Fibroblast of the aortic adventitia (primary cell): Measurements from ENCODE around the gene CPS1. TPM values are rescaled to one million over a fixed set of nuclear protein-coding genes. Genes with fewer than 3 reads are reported as not detected.

Experiments used
- DNase-seq: peaks from one replicate; pipeline ENCODE4 v3.0.0-alpha.2; 2010; ENCODE audit warnings: low read depth
- H3K4me3 ChIP-seq: 2 replicates; pipeline ENCODE4 v1.5.1; 2011; ENCODE audit warnings: low read depth, mild to moderate bottlenecking, control low read depth, low read length, moderate library complexity
- total RNA-seq: library from RNA; depleted of rRNA; stranded (reverse); fragments of >200 nt; gene quantifications from 2 replicates; pipeline ENCODE4 v1.2.3, GENCODE V29; 2012; ENCODE audit warnings: low replicate concordance
- TF ChIP-seq, protein P1 (sequence below): IDR thresholded peaks from 2 replicates; pipeline ENCODE4 v1.5.1; 2011; ENCODE audit warnings: mild to moderate bottlenecking, low read length, control low read depth, inconsistent platforms; ENCODE audit not compliant: insufficient read depth

CPS1 gene
- total RNA-seq, result 24.6 and 35.7 TPM in 2 replicates

DNA sequence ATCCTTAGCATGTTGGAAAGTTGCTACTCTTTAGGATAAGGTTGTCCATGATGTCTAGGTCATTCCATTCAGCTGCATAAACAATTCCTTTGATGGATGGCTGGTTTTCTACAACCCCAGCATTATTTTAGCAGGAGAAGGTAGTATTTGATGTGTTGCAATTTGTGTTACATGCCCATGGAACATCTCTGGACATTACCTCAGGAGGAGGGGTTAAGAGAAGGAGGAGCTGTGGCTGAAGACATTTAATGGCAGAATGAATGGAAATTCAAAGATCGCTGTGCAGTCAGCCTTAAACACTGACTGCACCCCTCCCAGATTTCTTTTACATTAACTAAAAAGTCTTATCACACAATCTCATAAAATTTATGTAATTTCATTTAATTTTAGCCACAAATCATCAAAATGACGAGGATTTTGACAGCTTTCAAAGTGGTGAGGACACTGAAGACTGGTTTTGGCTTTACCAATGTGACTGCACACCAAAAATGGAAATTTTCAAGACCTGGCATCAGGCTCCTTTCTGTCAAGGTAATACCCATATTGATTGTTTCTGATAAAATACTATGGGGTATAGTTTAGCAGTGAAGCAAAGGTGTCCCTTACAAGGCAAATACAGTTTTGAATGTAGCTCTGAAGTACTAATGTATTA, at the start of gene CPS1:
CPS1 (plus strand) TSS at position 271 of the 652 bp plus-strand sequence; CDS start at position 406, 135 bp downstream.
- TF ChIP-seq, protein P1, sequence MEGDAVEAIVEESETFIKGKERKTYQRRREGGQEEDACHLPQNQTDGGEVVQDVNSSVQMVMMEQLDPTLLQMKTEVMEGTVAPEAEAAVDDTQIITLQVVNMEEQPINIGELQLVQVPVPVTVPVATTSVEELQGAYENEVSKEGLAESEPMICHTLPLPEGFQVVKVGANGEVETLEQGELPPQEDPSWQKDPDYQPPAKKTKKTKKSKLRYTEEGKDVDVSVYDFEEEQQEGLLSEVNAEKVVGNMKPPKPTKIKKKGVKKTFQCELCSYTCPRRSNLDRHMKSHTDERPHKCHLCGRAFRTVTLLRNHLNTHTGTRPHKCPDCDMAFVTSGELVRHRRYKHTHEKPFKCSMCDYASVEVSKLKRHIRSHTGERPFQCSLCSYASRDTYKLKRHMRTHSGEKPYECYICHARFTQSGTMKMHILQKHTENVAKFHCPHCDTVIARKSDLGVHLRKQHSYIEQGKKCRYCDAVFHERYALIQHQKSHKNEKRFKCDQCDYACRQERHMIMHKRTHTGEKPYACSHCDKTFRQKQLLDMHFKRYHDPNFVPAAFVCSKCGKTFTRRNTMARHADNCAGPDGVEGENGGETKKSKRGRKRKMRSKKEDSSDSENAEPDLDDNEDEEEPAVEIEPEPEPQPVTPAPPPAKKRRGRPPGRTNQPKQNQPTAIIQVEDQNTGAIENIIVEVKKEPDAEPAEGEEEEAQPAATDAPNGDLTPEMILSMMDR, result no peak
- no peak within 1 kb of the TSS for H3K4me3 ChIP-seq
- no peak for DNase-seq

DNA sequence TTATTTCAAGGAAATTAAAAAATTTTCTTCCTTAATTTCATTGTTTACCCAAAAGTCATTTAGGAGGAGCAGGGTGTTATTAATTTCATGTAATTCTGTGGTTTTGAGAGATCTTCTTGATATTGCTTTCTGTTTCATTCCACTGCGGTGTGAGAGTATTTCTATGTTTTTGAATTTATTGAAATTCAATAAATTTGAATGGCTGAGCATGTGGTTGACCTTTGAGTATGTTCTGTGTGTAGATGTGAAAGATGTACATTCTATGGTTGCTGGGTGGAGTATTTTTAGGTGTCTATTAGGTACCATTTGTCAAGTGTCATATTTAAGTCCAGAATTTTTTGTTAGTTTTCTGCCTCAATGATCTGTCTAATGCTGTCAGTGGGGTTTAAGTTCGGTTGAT, 40.5 kb upstream of the CPS1 start:
- no peak overlapping the region for H3K4me3 ChIP-seq
- DNase-seq, result no peak
- TF ChIP-seq, protein P1, result no peak

DNA sequence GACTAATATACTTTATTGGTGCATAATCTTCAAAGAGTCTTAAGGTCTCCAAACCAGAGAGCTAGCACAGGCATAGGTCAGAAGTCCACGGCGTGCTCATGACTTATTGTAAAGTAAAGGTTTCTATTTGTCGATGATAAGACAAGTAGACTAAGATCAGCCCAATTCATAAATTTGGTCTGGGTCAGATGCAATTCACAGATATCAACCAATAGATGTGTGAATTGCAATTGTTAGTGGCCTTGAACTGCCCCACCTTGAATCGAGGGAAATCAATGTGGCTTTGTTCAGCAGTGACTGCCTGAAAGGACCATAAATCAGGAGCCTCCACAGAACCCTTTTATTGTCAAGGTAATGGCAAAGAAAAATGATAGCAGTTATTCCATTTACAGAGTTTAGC, 39.1 kb upstream of the CPS1 start:
- TF ChIP-seq, protein P1, result no peak
- no peak for DNase-seq

DNA sequence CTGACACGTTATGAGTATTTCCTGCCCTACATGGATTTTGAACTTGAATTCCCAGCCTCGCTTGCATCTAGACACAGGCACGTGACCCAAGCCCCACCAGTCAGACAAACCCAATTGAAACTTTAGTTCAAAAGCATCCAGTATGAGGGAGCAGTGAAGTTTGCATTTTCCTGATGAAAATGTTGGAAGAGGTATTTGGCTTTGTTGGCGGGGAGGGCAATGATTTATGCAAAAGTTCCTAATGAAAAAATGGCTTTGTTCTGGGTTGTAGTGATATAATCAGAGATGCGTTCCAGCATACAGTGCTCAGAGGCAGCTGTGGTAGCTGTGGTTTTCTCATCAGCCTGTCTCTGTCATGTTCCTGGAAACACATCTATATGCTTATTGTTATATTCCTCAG, 36.8 kb upstream of the CPS1 start:
- DNase-seq, result no peak
- TF ChIP-seq, protein P1, result no peak
- no peak overlapping the region for H3K4me3 ChIP-seq

More for the DNA sequence above, 39.1 kb upstream of the CPS1 start:
- H3K4me3 ChIP-seq, result no peak overlapping the region

DNA sequence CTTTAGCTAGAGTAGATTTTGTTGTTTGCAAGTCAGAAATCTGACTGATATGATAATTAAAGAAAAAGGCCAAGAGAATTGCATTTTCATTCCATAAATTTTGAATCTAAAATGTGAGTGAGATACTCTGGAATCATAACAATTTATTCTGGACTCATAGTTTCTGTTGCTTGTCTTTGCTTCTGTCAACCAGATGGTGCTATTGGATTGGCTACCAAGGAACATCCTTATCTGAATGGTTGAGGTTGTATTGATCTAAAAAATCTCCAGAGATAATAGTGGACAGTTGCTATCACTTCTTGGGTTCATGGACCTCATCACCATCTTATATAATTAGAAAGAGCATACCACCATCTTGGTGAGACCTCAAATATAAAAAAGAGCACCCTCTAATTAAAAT, 34.0 kb upstream of the CPS1 start:
- no peak for DNase-seq
- TF ChIP-seq, protein P1, result no peak
- H3K4me3 ChIP-seq, result no peak overlapping the region

DNA sequence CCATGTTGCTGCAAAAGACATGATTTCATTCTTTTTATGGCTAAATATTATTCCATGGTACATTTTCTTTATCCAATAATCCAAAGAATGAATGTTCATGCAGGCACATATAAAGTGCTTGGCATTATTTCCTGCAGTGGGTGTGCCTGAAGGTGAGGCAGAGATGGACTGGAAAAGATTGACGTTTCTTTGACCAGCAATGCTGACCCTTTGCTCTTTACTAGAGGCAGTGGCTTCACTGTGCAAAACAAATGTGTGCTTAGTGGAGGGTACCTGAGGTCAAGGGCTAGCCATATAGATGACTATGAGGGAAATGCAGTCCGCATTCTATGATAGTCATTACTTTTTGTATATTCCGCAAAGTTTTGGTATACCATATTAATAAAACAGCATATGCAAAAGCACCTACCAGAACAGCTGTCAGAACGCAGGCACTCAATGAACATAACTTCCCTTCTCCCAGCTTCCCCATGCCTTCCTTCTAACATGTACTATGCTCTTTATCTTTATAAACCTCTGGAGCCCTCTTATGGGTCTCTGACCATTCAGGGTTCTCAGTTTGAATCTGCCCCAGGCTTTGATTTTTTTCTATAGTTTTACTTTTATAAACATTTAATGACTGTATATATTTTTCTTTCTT, 32.6 kb upstream of the CPS1 start:
- DNase-seq, result no peak
- TF ChIP-seq, protein P1, result no peak
- H3K4me3 ChIP-seq, result no peak overlapping the region
